DLD1 (cell line): ENCODE results near the gene DDX56.

ENCODE experiments used
- in situ Hi-C: cut with HindIII; loops from 2 replicates; pipeline ENCODE4 v1.10.0; 2017; ENCODE audit warnings: low sequenced_read_pairs

The DDX56 gene, protein sequence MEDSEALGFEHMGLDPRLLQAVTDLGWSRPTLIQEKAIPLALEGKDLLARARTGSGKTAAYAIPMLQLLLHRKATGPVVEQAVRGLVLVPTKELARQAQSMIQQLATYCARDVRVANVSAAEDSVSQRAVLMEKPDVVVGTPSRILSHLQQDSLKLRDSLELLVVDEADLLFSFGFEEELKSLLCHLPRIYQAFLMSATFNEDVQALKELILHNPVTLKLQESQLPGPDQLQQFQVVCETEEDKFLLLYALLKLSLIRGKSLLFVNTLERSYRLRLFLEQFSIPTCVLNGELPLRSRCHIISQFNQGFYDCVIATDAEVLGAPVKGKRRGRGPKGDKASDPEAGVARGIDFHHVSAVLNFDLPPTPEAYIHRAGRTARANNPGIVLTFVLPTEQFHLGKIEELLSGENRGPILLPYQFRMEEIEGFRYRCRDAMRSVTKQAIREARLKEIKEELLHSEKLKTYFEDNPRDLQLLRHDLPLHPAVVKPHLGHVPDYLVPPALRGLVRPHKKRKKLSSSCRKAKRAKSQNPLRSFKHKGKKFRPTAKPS

GRCh38 chr7:44573464-44574286 is at the start of gene DDX56:
TSS of gene DDX56 (minus strand) at chr7:44573908. CDS start at chr7:44573895, 13 bp downstream.
- in situ Hi-C loops: no loop called here

- in situ Hi-C loops: no loop called here
Measured at GRCh38 chr7:44622342-44623151, 48.8 kb upstream of the DDX56 start.

DNA sequence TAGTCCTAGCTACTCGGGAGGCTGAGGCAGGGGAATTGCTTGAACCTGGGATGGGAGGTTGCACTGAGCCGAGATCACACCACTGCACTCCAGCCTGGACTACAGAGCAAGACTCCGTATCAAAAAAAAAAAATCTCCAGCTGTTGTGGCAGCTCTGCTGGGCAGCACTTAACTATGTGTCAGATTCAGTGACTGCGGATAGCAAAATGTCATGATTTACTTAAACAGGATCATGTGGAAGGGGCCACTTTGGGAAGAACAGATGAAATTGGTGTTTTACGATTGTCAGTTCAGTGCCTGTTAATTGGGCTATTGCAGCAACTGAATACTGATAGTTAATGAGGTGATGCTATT is 48.0 kb upstream of the DDX56 start:
- in situ Hi-C loops: no loop called here

- in situ Hi-C loops: no loop called here
Measured at GRCh38 chr7:44621034-44621749, 47.5 kb upstream of the DDX56 start.

DNA sequence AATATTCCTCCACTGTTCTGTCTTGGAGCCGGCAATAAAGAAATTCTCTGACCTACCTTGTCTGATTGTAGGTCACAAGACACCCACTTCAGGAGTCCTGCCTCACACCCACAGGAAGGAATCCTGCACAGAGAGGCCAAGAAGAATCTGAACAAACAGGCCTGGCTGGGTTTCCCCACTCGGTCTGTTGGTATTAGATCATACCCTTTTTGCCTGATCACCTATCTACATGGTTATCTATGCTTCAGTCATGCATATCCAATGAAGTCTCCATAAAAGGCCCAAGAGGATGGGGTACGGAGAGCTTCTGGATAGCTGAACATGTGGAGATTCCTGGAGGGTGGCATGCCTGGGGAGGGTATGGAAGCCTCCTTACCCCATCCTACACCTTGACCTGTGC is 45.0 kb upstream of the DDX56 start:
- in situ Hi-C loops: no loop called here

DNA sequence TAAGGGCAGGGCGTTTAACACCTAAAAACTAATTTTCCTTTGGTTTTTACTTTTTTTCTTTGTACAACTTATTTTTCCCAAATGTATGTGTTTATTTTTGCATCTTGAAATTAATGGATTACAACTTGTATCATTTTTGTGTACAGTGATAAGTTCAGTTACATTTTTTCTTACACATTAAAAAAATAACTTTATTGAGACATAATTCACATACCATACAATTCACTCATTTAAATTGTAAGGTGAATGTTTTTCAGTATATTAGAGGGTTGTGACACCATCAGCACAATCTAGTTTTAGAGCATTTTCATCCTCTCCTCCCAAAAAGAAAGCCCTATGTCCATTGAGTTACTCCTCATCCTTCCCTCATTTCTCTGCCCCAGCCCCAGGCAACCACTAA is 44.3 kb upstream of the DDX56 start:
- in situ Hi-C loops: no loop called here

DNA sequence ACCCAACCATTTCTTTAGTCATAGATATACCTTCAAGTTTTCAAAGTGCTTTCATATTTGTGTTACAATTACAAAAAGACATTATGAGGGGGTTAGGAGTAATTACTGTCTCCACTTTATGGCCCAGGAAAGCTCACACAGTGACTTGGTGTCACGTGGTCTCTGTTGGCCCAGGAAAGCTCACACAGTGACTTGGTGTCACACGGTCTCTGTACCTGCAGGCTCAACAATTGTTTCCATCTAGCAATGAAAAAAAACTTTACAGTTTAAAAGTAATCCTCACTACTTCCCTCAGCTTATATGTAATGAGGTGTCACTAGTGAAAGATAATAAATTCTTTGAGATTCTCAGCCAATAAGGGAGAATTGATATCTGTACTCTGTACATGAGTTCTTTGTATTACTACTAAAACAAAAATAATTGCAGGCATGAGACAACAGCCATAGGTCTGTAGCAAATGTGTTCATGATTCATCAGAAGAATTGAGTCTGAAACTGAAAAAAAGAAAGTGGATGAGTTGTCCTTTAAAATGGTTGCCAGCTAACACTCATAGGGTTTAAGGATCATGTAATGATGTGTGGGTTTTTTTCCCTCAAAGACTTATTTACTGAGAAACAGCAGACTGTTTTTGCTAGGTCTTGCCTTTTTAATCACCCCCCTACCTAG is 43.6 kb upstream of the DDX56 start:
- in situ Hi-C loops: no loop called here

- in situ Hi-C loops: no loop called here
Measured at GRCh38 chr7:44616545-44616944, 42.8 kb upstream of the DDX56 start.

DNA sequence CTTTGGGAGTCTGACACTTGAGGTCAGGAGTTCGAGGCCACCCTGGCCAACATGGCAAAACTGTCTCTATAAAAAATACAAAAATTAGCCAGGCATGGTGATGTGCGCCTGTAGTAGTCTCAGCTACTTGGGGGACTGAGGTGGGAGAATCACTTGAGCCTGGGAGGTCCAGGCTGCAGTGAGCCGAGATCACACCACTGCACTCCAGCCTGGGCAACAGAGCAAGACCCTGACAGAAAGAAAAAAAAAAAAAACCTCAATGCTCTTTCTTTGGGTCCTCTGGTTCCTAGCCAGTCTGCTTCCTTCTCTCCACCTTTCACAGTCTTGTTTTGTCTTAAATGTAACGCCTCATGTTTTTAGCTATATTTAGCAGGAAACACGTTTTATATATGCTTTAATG is 42.1 kb upstream of the DDX56 start:
- in situ Hi-C loops: no loop called here

GRCh38 chr7:44615149-44615611 is 41.5 kb upstream of the DDX56 start:
- in situ Hi-C loops: no loop called here

DNA sequence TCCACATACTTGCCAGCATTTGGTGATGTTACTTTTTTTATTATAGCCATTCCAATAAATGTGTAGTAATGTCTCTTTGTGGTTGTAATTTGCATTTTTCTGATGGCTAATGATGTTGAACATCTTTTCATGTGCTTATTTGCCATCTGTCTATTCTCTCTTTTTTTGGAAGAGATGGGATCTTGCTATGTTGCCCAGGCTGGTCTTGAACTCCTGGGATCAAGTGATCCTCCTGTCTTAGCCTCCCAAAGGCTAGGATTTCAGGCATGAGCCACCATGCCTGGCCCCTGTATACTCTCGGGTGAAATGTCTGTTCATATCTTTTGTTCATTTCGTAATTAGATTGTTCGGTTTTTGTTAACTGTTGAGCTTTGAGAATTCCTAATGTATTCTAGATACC is 36.1 kb upstream of the DDX56 start:
- in situ Hi-C loops: no loop called here

- in situ Hi-C loops: no loop called here
Measured at GRCh38 chr7:44608916-44609648, 35.4 kb upstream of the DDX56 start.

- in situ Hi-C loops: no loop called here
Measured at GRCh38 chr7:44607141-44608068, 33.7 kb upstream of the DDX56 start.

GRCh38 chr7:44606341-44607140 is 32.8 kb upstream of the DDX56 start, which contains the start of gene OGDH:
TSS of gene OGDH (plus strand) at chr7:44606627. CDS start at chr7:44624344, 17,717 bp downstream.
- in situ Hi-C loops: no loop called here

- in situ Hi-C loops: no loop called here
Measured at GRCh38 chr7:44604941-44605340, 31.2 kb upstream of the DDX56 start.

- in situ Hi-C loops: no loop called here
Measured at GRCh38 chr7:44603193-44603592, 29.5 kb upstream of the DDX56 start.

- in situ Hi-C loops: no loop called here
Measured at GRCh38 chr7:44602576-44602910, 28.8 kb upstream of the DDX56 start.
